ENCODE results near the gene CLDN5.
A peak's percentile ranks its signal among the peaks of the same experiment; 100 is the strongest.

CLDN5 gene

DNA sequence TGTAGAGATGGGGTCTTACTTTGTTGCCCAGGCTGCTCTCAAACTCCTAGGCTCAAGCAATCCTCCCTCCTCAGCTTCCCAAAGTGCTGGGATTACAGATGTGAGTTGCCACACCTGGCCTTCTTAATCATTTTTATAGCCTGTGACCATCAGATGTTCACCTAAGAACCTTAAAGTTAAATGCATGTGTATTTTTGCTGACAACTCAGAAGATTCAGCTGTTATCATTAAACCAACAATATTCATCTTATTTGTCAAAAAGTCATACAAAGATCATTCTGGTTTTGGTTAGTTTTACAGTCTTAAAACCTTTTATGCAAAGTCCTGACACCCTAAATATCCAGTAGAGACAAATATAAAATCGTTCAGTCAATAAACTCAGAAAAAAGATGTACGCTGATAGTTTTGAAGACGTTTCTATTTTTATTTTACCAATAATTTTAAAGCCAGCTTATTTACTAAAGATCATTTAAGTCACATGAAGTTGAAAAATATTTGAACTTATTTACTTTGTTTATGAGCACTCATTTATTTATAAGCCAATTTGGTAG, 22.2 kb downstream of the CLDN5 start:
- DNase-seq, result no peak

DNA sequence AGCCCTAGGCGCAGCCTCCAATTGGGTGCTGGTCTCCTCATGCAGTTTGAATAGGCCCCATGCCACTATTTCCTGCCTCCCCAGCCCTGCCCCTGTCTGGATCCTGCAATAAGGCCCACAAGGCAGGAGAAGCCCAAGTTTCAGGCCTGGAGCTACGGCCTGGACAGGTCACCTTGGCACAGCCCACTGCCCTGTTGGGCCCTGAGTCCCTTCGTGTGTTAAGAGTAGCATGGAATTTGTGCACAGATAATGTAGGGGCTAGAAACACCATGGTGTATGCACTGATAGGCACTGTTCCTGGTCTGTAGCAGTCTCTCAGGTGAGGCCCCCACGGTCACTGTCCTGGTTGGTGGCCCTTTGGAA, 24.3 kb downstream of the CLDN5 start:
- no peak for DNase-seq

DNA sequence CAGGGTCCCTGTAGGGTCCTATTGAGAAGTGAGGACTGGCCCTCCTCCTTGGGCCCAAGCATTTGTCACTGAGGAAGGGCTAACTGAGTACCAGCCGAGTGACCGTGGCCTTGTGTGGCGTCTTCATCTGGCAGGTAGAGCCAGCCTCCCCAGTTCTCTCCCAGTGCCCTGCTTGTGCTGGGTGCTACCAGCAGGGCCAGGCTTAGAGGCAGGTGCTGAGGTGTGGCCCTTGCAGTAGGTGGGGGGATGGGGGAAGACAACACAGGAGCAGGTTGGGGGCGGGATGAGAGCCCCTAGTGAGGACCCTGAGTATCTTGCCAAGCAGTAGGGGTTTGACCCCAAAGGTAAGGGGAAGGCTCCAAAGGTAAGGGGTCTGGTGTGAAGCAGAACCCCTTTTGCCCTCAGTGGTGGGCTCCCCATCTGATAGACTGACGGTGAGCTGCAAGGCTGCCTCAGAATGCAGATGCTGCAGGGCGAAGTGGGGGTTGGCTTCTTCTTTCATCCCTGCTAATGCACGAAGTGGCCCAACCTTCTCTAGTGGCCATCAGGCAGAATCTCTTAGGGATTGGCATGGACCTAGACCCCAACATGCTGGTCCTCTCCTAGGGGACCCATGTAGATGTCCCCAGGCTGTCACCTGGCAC, 24.9 kb downstream of the CLDN5 start:
- no peak for DNase-seq

DNA sequence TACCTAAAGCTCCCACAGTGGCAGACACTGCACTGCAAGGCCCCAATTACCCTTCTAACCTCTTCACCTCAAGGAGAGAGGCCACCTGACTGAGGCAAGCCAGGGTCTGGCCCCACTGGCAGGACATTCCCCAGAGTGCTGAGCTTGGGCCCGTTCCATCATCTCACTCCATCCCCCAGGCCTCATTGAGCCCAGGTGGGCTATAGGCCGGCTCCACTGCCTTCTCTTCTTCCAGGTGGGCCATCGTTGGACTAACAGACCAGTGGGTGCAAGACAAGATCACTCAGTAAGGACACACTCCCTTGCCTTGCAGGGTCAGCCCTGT, 25.4 kb downstream of the CLDN5 start:
- no peak for DNase-seq

DNA sequence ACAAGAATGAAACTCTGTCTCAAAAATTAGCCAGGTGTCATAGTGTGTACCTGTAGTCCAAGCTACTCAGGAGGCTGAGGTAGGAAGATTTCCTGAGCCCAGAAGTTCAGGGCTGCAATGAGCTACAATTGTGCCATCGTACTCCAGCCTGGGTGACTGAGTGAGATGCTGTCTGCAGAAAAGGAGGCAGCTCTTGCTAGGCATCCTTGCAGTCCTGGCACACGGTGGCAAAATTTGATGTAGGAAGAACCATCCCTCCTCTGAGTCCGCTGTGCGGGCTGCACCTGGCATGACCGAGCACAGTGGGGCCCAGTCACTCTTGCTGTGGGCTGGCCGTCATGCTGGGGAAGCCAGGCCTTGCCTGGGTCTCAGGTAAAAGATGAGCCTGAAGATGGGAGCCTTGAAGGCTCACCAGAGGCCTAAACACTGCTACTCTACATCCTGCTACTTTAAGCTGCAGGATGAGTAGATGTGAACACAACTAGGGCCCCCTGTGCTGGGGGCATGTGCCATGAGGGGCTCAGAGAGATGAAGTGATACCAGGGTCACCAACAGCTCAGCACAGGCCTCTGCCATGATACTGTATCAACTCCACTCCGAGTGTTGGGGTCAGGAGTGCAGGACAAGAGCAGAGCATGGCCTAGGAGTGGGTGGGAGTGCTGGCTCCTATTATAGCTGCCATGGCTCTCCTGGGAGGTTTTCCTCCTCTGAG, 25.9 kb downstream of the CLDN5 start:
- DNase-seq, result no peak

DNA sequence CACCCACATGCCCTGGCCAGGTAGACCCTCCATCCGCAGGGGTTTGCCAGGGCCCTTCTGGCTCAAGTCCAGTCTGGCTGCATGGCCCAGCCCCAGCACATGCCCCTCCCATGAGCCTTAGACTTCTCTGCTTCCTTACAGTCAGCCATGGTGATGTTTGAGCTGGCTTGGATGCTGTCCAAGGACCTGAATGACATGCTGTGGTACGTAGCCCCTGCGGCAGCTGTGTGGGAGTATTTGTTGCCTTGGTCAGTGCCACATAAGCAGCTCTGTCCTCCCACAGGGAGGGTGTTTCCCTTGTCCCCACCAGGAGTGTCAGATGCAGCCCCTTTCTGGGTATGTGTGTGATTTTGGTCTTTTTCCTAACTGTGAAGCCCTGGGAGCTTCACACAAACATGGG, 27.0 kb downstream of the CLDN5 start:
- DNase-seq, result no peak

DNA sequence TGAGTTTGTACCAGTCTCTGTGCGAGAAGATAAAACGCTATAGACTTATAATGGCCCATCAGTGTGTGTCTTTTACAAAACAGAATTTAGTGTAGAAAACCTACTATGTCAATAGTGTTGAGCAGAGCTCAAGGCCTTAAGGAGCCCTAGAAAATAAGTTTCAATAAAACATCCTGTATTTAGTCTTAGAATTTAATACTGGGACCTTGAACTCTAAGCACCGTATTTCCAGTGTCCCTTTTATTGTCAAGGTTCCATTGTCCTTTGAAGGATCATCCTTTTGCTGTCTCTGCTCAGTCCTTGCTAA, 27.9 kb downstream of the CLDN5 start:
- DNase-seq, result no peak

DNA sequence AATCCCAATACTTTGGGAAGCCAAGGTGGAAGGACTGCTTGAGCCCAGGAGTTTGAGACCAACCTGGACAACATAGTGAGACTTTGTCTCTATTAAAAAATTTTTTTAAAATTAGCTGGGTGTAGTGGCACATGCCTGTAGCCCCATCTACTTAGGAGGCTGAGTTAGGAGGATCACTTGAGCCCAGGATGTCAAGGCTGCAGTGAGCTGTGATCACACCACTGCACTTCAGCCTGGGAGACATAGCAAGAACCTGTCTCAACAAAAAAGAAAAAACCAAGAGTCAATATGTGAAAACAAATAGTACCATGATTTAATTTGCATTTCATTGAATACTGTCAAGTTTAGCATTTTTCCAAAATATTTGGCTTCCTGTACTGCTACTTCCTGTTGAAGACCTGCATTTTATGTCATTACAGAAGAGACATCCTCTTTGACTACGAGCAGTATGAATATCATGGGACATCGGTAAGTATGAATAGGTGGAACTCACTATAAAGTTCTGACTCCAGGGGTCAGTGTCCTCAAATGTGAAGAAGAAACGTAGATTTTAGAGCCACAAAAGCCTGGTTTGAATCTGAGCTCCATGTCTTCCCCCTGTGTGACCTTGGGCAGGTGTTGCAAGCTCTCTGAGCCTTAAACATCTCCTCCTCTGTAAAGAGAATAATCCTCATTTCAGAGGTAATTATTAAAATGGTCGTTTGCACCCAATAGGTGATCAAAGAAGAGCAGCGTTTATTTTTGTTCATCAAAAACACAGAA, 28.5 kb downstream of the CLDN5 start:
- no peak for DNase-seq

DNA sequence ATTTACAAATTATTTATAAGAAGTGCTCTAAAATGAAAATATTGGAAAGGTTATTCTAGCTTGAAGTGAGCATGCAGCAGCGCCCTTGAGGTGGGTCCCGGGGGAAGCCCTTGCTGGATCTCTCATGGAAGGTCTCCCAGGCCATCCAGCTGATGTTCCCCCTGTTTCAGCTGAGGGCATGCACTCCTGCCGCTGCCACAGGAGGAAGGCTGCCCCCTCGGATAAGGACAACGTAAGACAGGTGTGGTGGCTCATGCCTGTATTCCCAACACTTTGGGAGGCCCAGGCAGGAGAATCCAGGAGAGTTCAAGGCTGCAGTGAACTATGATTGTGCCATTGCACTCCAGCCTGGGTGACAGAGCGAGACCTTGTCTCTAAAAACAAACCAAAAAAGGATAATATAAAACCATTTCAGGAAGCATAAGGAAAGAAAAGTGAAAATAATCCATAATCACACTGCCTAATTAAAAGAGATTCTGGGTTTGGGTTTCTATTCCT, 29.5 kb downstream of the CLDN5 start:
- no peak for DNase-seq

DNA sequence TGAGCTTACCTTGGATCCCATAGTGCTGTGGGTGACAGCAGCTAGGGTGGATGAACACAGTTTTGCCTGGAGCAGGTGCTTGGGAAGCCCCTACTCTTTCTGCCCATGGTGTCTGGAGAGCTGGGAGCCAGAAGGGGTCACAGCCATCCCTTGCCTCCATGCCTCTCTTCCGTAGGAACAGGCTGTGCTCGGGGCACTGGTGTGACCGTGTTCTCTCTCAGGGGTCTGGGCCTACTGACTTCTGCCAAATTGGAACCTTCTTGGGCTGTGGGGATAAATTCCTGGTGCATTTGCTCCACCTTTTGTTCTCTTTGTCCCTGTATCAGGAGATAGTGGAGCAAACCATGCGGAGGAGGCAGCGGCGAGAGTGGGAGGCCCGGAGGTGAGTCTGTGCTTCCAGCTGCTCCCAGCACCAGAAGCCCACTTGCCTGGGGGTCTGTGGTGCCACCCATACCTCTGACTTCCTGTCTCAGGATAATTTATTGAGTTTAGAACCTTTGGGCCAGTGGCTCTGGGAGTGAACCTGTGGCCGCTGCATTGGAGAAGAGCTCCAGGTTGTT, 30.1 kb downstream of the CLDN5 start:
- DNase-seq, result no peak

DNA sequence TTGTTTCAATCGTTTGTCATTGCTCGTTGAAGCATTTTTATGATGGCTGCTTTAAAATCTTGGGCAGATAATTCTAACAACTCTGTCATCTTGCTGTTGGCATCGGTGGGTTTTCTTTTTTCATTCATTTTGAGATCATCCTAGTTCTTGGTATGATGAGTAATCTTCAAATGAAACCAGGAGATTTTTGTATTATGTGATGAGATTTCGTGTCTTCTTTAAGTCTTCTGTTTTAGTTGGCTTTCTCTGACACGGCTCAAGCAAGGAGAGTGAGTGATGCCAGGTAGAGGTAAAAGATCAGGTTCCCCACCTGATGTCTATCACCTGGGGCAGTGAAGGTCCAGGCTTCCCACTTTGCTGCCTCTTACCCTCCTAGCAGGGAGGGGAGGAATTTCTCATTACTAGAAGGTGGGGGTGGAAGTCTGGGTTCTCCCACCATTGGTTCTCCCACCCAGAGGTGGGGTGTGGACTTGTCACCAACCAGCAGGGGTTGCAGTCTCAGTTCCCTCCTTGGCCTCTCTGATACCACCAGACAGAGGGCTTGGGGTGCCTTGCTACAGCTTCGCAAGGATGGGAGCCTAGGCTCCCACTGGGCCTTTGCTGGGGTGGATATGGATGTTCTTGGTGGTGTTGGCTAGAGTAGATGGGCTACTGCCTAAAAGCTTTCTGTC, 31.6 kb downstream of the CLDN5 start:
- no peak for DNase-seq

DNA sequence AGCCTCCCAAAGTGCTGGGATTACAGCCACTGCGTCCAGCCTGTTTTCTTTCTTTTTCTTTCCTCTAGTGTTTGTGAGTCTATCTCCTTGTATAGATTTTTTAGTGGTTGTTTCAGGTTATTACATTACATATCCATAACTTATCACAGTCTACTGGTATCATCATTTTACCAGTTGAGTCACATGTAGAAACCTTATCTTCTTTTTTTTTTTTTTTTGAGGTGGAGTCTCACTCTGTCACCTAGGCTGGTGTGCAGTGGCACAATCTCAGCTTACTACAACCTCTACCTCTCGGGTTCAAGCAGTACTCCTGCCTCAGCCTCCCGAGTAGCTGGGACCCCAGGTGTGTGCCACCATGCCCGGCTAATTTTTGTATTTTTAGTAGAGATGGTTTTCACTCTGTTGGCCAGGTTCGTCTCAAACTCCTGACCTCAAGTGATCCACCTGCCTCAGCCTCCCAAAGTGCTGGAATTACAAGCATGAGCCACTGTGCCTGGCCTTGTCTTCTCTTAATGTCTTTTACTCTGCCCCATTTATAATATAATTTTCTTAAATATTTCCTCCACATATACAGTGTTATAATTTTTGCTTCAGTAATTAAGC, 33.5 kb downstream of the CLDN5 start:
- no peak for DNase-seq

DNA sequence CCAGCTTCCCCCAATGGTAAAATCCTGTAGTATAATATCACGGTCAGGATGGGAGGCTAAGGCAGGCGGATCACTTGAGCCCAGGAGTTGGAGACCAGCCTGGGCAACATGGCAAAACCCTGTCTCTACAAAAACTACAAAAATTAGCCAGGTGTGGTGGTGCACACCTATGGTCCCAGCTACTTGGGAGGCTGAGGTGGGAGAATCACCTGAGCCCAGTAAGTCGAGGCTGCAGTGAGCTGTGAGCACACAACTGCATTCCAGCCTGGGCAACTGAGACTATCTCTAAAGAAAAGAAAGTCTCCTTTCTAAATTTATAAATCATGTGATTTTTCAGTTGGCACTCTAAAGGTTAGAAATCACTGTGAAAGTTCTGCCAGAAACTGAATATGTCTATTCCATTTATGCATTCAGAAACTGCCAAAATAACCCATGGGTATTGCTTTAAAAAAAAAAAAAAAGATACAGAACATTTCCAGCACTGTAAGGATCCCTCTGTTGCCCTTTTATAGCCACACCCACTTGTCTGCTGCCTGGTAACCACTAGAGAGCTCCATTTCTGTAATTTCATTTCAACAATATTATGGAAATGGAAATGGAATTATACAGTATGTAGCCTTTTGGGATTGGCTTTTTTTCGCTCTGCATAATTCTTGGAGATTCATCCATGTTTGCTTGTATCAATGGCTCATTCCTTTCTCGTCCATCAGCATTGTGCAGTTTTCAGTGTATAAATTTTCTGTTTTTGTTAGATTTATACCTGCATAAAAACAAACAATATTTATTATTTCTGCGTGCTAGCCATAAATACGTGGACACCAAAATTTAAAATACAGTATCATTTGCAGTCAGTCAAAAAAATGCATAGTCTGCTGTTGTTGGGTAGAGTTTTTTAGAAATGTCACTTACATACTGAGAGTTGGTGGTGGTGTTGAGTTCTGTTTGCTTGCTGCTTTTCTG, 35.0 kb downstream of the CLDN5 start:
- no peak for DNase-seq

DNA sequence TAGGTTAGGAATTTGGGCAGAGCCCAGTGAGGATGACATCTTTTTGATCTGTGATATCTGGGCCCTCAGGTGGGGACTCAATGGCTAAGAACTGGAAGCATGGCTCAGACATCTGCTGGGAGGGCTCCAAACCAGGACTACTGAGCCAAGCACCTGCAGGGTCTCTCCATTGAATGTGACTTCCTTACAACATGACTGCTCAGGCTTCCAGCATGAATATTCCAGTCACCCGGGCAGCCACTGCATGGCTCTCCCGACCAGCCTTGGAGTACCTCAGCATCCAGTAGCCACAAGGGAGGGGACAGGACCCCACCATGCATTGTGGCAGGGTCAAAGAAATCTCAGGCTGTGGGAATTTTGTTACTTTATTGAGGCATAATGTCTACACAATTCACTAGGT, 35.9 kb downstream of the CLDN5 start:
- DNase-seq, result no peak

DNA sequence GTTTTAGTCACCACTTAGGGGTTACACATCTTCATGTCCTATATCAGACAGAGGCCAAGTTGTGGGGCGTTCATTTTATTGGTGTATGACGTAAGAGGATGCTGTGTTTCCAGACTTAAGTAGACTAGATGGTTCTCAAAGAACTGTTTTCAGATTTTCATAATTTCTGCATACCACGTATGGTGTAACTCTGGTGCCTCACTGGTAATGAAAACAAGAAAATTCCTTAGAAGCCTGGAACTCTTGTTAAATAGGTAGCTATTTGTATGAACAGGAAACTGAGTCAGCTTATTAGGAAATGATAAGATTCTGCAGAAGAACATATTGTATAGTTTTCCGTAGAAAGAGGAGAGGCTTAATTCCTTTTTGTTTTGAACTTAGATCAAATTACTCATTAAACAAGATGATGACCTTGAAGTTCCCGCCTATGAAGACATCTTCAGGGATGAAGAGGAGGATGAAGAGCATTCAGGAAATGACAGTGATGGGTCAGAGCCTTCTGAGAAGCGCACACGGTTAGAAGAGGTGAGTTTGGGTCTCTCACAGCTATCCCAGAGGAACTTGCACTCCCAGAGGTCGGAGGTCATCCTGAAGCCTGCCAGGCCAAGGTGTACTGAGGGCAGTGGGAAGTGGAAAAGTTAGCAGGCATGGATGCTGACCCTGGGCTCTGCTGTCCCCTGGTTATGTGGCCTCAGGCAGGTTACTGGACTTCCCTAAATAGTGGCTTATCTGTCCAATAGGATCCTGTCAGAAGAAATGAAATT, 40.5 kb downstream of the CLDN5 start:
- no peak for DNase-seq

DNA sequence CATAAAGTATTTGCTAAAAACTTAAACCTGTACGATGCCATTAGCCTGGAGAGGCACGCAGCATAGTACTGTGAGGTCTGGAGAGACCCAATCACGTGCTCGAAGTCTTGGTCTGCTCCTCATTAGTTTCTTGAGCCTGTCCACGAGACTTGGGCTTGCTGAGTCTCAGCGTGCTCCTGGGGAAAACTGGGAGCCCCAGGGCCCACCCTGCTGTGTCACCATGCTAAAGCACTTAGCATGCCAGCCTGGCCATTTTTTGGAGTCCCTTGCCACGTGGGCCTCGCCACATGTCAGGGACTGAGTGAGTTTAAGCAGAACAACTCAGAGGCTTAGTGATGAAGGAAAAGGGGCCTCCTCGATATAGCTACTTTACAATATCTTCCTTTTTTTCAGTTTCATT, 41.9 kb downstream of the CLDN5 start:
- DNase-seq, result no peak

DNA sequence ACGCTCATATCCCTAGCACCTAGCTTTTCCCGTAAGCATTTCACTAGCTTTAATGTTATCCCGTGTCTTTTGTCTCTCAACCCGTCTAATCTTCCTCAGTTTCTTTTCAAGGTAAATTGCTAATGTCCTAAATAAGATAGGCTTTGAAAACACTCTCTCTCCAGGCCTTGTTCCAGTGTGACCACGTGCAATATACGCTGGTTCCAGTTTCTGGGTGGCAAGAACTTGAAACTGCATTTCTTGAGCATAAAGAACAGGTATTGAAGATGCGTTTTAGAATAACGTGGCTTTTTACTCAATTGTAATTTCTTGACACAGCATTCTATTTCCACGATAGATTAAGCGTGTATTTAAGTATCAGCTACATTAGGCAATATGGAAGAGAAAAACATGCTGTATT, 43.4 kb downstream of the CLDN5 start:
- DNase-seq, result no peak

DNA sequence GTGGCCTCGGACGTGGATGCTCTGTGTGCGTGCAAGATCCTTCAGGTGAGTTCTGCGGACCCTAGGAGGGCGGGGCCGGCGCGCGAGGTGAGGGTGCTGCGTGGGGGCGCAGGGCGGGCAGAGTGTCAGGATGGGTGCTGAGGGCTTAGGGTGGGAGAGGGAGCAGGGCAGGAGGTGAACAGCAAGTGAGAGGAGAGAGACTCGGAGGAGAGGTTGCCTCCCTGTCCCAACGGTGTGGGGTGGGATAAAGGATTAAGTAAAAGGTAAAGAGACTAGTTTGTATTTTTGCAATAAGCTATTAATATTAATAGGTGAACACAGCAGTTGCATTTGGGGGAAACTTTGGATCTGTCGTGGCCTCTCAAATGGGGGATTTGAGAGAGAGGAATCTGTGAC, 44.0 kb downstream of the CLDN5 start:
- DNase-seq, result no peak

DNA sequence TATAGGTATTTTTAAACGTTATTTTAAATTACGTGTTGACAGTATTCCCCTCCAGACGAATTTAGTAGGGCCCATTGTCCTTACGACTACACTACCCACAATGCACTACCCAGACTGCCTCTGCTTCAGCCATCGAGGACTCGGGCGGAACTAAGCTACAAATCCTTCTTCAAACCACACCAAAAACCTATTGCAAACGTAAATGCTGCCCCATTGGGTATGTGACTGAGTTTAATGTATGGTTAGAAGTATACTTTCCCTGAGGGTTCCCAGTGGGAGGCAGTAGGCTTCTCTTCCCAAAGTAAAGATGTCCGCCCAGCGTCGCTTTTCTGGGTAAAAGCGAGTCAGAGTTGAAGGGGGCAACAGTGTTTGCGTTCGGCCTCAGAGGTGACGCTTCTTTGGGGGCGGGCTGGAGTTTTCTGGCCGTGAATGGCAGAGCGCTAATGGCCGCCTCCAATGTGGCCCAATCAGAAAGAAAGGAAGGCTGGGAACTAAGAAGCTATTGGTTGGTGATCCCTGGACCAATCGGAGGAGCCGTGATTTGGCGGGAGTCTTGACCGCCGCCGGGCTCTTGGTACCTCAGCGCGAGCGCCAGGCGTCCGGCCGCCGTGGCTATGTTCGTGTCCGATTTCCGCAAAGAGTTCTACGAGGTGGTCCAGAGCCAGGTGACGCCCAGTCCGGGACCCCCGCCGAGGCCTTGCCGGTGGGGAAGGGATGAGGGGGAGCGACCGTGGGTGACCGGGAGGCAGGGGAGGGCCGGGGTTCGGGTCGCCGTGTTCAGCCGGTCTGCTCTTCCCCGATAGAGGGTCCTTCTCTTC, 44.6 kb downstream of the CLDN5 start, which contains the start of gene CDC45:
TSS of gene CDC45 (plus strand) at position 566 of the 818 bp plus-strand sequence. CDS start at position 615, 49 bp downstream.
- DNase-seq, result peak; percentile 60 to 97

DNA sequence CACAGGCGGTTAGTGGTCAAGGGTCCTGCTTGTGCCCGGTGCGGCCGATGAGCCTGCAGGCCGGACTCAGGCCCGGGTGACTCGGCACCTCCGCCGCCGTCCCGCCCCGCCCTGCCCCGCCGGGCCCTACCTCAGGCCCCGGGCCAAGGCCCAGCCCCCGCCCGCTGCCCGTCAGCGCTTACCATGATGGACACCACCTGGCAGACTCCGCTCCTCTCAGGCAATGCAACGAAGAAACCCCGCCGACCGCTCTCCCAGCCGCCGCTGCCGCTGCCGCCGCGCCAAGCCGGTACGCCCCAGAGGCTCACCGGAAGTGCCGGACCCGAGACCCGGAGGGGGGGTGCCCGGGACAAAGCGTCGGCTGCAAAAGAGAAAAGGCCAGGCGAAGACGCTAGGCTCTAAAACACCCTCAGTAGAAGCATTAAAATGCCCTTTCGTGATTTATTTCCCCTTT, 45.3 kb downstream of the CLDN5 start, which contains the start of gene UFD1:
TSS of gene UFD1 (minus strand) at position 293 of the 454 bp plus-strand sequence. CDS start at position 185, 108 bp downstream.
- peak in 1 of 2 experiments; percentile 31 for DNase-seq
